ENCODE data around the gene ACACB. TPM values are rescaled to one million over a fixed set of nuclear protein-coding genes. Genes with fewer than 3 reads are reported as not detected.

The ACACB gene
- polyA plus RNA-seq, 3 donors, result 15.5 to 17.3 (median 15.6) TPM

DNA sequence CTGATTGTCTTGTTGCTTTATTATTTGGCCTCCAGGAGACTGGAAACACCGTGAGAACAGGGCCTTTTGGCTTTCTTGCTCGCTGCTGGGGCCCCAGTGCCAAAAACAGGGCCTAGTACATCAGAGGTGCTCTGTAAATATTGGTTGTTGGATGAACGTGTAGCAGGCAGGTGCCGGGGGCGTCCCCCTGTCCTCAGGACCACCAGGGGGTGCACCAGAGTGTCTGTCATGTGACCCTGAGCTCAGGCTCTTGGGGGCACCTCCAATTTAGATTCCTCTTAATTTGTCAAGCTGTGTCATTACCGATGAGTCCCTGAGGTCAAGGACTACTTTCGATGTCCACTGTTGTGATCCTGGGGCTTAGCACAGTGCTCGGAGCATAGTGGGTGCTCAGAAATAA is 87.1 kb downstream of the ACACB start:
- no peak for DNase-seq (ENCODE audit: low read depth in 3 of 3, low spot score in 2 of 3)

DNA sequence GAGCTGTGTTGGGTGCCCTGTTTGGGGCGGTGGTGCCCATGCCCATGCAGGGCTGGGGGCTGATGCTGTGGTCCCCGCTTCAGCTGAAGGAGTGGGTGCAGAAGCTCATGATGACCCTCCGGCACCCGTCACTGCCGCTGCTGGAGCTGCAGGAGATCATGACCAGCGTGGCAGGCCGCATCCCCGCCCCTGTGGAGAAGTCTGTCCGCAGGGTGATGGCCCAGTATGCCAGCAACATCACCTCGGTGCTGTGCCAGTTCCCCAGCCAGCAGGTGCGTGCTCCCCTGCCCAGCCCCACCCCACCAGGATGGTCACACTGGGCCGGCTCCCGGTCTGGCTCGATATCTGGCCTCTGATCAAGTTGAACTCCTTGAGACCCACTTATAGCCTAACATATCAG is 92.7 kb downstream of the ACACB start:
- DNase-seq (ENCODE audit: low read depth in 3 of 3, low spot score in 2 of 3), result no peak

DNA sequence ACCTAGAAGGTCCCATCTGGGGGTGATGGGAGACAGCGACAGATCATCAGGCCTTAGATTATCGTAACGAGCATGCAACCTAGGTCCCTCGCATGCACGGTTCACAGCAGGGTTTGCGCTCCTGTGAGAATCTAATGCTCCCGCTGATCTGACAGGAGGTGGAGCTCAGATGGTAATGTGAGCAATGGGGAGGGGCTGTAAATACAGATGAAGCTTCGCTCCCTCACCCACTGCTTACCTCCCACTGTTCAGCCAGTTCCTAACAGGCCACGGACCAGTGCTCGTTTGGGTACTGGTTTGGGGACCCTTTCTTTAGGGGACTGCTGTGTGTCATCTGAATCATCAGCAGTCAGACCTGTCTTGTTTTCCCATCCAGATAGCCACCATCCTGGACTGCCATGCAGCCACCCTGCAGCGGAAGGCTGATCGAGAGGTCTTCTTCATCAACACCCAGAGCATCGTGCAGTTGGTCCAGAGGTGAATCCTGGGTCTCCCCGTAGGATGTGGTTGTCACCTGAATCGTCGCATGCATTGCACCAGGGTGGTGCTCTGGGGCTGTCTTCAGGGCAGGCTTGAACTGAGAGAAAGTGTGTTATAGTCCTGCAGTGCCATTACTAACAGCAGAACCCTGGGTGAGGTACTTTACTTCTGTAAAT is 96.2 kb downstream of the ACACB start:
- DNase-seq (ENCODE audit: low read depth in 3 of 3, low spot score in 2 of 3), result no peak

DNA sequence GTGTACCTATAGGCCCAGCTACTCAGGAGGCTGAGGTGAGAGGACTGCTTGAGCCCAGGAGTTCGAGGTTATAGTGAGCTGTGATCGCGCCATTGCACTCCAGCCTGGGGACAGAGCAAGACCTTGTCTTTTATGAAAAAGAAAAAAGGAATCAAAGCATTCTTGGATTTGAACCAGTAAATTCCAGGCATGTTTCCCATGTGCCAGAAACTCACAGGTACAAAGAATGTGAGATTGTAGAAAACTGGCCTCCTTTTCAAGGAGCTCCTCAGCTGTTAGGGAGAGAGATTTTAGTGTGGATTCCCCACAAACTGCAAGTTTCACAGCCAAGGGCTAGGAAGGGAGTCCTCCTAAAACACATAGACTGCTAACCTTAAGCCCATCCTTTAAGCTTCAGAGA is 97.7 kb downstream of the ACACB start:
- DNase-seq (ENCODE audit: low read depth in 3 of 3, low spot score in 2 of 3), result no peak

DNA sequence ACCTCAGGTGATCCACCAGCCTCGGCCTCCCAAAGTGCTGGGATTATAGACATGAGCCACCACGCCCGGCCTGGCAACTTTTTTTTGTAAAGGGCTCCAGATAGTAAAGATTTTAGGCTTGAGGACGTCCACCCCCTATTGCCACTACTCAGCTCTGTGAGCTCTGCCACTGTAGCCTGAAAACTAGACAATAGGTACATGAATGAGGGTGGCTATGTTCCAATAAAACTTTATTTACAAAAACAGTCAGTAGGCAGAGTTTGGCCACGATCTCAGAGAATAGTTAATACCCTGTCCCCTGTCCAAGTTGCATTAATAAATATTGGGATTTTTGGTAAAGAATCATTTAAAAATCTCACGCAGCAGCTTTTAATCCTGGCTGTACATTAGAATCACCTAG is 102.6 kb downstream of the ACACB start:
- DNase-seq (ENCODE audit: low read depth in 3 of 3, low spot score in 2 of 3), result no peak

DNA sequence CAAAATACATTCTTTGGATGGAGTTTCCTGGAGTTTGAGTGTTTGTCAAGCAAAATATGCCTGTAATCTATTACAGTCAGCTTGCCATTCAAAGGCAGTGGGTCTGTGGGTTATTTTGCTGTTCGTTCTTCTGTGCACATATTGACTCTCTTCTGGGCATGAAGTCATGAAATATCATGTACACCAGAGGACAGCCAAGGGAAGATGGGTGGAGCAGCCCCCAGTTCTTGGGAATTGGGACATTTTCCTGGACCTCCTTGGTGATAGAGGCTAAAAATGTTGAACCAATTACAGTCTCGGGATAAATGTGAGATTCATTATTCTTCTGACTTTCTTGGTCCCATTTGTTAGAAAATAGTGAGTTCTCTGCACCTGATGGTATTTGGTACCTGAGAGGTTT is 103.6 kb downstream of the ACACB start:
- DNase-seq (ENCODE audit: low read depth in 3 of 3, low spot score in 2 of 3), result no peak

DNA sequence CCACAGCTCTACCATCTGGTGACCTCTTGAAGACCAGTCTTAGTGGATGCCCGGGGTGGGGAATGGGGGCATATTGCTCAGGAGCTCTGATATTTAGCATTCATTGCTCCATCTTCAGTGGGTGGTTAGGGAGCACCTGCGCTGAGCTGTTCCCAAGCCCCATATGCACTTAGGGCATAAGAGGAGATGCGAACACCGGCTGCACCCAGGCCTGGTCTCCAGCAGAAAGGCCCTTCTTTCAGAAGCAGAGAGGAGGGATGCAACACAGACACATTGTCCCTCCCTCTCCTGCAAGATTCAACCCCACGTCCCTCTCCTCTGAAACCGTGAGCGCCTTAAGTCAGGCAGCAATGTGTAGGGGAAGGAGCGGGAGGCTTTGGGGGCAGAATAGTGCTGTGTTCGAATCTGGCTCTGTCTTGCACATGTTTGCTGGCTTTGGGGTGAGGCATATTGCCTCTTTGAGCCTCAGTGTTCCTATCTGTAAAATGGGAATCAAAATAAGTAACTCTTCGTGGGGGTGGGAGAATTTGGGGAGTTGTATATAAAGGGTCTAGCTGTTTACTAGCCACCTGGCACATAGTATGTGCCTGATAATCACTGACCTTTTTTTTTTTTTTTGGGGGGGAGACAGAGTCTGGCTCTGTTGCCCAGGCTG is 105.0 kb downstream of the ACACB start:
- no peak for DNase-seq (ENCODE audit: low read depth in 3 of 3, low spot score in 2 of 3)

DNA sequence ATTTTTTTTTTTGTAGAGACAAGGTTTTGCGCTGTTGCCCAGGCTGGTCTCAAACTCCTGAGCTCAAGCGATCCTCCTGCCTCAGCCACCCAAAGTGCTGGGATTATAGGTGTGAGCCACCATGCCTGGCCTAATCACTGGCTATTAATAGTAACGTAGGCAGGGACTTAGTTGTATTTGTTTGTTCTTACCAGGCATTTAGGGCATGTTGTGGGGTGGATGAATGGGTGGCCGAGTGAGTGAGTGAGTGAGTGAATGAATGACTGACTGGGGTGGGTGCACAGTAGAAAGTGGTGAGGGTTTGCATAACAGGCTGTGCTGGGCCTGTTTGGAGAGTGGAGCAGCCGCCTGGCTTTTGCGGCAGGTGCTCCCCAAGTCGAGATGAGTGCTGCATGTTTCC is 105.7 kb downstream of the ACACB start:
- no peak for DNase-seq (ENCODE audit: low read depth in 3 of 3, low spot score in 2 of 3)

DNA sequence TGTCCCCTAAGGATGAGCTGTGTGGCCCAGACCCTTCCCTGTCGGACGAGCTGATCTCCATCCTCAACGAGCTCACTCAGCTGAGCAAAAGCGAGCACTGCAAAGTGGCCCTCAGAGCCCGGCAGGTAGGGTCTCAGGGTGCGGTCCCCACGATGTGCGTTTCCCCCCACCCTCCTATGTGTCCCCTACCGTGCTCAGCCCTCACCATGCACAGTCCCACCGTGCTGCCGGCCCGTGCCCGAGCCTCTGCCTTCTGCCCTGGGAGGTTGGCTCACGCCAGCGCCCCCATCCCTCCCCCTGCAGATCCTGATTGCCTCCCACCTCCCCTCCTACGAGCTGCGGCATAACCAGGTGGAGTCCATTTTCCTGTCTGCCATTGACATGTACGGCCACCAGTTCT is 106.1 kb downstream of the ACACB start:
- no peak for DNase-seq (ENCODE audit: low read depth in 3 of 3, low spot score in 2 of 3)

DNA sequence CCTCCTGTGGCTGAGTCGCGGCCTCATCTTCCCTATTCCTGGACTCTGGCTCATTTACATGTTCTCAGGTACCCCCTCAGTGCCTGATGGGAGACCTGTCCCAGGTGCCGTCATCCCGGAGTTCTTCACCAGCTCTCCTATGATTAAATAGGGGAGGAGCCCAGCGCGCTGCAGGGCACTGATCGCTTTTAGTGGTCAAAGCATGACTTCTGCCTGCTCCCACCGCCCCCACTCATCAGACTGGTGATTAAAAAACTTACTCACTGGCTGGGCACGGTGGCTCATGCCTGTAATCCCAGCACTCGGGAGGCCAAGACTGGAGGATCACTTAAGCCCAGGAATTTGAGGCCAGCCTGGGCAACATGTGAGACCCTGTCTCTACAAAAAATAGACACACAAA is 106.8 kb downstream of the ACACB start:
- DNase-seq (ENCODE audit: low read depth in 3 of 3, low spot score in 2 of 3), result no peak

DNA sequence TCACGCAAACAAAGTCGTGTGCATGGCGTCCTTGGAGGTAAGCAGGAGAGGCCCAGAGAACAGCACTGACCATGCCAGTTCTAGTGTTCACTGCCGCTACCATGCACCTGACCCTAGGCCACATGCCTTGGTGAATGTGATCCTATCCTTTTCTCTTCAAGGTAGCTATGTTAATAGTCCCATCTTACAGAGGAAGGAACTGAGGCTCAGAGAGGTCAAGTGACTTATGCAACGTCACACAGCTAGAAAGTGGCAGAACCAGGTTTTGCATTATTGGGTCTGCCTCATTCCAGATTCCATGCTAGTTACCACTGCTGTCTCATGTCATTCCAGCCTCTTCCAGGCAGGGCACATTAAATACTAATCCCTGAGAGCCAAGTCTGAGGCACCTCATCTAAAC is 107.5 kb downstream of the ACACB start:
- DNase-seq (ENCODE audit: low read depth in 3 of 3, low spot score in 2 of 3), result no peak

DNA sequence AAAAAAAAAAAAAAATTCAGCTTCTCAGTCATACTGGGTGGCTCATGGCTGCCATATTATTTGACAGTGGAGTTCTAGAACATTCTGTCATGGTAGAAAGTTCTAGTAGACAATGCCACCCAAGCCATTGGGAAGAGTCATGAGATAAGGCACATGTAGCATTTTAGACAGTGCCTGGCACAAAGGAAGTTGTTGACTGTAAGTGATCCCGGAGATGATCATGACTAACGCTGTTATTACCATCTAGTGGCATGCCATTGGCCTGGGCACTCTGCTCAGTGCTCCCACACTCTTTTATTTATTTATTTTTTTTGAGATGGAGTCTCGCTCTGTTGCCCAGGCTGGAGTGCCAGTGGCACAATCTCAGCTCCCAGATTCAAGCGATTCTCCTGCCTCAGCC is 112.3 kb downstream of the ACACB start:
- DNase-seq (ENCODE audit: low read depth in 3 of 3, low spot score in 2 of 3), result no peak

DNA sequence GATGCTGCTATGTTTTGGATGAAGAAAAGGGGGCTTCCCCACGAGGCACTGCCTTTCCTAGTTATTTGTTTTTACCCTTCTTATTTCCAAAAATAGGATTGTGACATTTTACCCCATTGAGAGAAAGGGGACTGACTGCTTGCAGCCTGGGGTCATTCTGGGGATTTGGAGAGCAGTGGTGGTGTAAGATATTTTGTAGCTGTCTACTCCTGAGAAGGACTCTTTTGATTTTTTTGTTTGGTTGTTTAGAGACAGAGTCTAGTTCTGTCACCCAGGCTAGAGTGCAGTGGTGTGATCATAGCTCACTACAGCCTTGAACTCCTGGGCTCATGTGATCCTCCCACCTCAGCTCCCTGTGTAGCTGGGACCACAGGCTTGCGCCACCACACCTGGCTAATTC is 113.8 kb downstream of the ACACB start:
- no peak for DNase-seq (ENCODE audit: low read depth in 3 of 3, low spot score in 2 of 3)

DNA sequence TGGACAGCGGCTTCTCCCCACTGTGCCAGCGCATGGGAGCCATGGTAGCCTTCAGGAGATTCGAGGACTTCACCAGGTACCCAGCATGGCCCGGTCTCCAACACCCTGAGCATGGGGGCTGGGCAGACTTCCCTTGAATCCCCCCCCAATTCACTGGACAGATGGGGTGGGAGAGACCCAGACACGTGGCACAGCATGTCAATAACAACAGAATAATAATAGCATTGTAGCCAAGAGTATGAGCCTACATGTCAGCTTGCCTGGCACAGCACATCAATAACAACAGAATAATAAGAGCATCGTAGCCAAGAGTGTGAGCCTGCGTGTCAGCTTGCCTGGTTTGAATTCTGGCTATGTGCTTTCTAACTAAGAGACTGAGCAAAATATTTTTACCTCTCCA is 116.3 kb downstream of the ACACB start:
- DNase-seq (ENCODE audit: low read depth in 3 of 3, low spot score in 2 of 3), result no peak

DNA sequence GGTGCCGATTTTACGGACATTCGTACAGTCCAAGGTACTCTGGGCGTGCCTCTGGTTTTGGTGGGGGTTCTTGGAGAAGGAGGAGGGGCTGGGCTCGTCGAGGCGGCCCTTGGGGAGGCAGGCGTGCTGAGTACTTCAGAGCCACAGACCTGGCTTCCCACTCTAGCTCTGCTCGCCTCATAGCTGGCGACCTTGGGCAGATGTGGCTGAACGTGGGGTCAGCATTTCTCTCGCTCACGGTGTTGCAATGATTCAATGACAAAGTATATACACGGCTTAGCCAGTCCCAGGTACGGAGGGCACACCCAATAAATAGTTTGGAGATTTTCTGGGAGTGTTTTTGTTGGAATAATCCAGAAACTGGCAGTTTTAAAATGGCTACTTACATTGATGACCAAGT is 117.6 kb downstream of the ACACB start:
- DNase-seq (ENCODE audit: low read depth in 3 of 3, low spot score in 2 of 3), result no peak

DNA sequence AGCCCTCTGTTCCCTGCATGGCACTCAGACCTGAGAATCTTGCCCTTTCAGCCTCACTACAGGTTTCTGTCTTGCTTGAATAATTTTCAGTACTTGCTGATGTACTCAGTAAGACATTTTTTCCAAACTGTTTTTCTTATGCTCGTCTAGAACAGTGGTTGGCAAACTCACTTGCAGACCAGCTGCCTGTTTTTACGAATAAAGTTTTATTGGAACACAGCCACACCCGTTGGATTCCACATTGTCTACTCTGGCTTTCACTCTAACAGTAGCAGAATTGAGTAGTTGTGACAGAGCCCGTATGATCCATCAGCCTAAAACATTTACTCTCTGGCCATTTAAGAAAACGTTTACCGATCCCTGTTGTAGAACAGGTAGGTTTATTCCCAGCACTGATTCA is 119.9 kb downstream of the ACACB start:
- DNase-seq (ENCODE audit: low read depth in 3 of 3, low spot score in 2 of 3), result no peak

DNA sequence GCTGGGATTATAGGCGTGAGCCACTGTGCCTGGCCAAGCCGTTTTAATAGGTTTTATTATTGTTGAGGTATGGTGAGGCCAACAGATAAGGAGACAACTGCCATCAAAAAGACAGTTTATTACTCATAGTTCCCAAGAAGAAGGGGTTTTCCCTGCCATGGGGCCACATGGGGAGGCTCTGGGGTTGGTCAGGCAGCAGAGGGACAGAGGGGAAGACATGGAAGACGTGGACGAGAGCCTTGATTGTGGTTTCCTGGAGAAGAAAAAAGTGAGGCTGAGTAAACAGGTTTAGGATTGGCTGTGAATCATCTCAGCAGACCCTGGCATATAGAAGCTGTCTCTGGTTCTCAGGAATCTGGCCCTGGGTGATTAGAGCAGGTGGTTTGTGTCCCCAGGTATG is 122.8 kb downstream of the ACACB start:
- no peak for DNase-seq (ENCODE audit: low read depth in 3 of 3, low spot score in 2 of 3)

DNA sequence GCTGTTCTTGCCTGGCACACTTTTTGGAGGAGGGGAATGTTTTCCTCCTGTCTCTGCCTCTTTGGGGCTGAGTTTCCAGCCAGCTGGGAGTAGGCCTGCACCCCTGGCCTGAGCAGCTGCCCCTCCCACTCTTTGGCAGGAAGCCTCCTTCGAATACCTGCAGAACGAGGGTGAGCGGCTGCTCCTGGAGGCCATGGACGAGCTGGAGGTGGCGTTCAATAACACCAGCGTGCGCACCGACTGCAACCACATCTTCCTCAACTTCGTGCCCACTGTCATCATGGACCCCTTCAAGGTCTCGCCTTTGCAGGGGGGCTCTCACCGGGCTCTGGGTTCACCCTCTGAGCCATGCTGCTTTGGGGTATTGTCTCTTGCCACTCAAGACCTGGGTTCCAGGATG is 123.3 kb downstream of the ACACB start:
- DNase-seq (ENCODE audit: low read depth in 3 of 3, low spot score in 2 of 3), result no peak

DNA sequence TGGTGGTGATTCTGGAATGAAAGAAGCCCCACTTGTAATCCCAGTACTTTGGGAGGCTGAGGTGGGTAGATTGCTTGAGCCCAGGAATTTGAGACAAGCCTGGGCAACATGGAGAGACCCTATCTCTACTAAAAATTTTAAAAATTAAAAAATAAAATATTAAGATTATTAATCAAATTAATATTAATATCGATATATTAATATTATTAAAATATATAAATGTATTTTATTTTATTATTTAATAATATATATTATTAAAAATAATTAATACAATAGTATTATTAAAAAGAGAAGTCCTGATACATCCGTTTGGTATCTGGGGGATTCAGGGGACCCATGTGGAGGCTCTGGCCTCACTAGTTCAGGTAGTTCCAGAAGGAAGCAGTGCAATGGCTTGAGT is 124.0 kb downstream of the ACACB start:
- DNase-seq (ENCODE audit: low read depth in 3 of 3, low spot score in 2 of 3), result no peak

DNA sequence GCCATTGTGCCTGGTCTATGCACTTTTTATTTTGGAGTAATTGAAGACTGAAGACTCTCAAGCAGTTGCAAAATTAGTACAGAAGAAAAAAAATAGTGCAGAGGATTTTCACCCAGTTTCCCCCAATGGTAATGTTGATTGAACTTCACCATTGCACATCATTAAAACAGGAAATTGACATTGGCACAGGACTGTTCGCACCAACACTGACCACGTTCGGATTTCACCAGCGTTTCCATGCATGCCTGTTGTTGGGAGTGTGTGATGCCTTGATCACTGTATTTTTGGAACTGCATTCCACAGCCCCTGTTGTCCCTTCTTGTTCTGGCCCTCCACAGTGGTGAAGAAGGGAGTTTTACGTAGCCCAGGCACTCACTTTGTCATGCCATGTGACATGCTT is 125.5 kb downstream of the ACACB start:
- DNase-seq (ENCODE audit: low read depth in 3 of 3, low spot score in 2 of 3), result no peak

DNA sequence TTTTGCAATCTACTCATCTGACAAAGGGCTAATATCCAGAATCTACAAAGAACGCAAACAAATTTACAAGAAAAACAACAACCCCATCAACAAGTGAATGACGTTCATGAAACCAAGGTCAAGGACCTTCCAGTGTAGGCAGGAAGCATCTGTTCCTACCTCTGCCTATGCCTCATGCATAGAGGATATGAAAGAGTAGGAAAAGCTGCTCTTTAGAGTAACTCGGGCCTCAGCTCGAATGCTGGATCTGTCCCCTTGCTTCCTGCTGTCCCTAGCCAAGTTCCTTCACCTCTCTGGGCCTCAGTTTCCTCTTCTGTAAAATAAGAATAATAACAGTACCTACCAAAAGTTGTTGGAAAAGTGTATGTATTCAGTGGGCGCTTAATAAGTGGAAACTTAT is 127.7 kb downstream of the ACACB start:
- no peak for DNase-seq (ENCODE audit: low read depth in 3 of 3, low spot score in 2 of 3)

DNA sequence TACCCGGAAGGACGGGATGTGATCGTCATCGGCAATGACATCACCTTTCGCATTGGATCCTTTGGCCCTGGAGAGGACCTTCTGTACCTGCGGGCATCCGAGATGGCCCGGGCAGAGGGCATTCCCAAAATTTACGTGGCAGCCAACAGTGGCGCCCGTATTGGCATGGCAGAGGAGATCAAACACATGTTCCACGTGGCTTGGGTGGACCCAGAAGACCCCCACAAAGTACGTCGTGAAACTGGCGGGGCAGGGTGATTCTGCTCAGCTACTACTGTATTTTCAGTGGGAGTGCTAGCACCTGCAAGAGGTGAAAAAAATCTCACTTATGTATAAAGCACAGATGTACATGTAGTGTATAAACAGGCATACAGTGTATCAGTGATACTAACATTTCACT is 129.8 kb downstream of the ACACB start:
- no peak for DNase-seq (ENCODE audit: low read depth in 3 of 3, low spot score in 2 of 3)

All from right renal cortex interstitium (tissue), 3 donors.